ENCODE results near the gene KCNIP4.

KCNIP4 gene

GRCh38 chr4:20838476-20838875, 1110.1 kb downstream of the KCNIP4 start:
- no peak for TF ChIP-seq POLR2AphosphoS5 (IDR thresholded peaks at IDR 0.05; ENCODE audit: low read depth)
- TF ChIP-seq SPI1 (IDR thresholded peaks at IDR 0.05; ENCODE audit: borderline replicate concordance, low read depth) = no peak
- no peak for TF ChIP-seq REST (IDR thresholded peaks at IDR 0.05; ENCODE audit: insufficient replicate concordance, low read depth)
- TF ChIP-seq GABPA (IDR thresholded peaks at IDR 0.05; ENCODE audit: low read depth) = no peak
- no peak for TF ChIP-seq CTCF (IDR thresholded peaks at IDR 0.05; ENCODE audit: insufficient read depth, low read length)
- no peak overlapping the region for H3K27ac ChIP-seq (replicated peaks)
- no peaks in the 10 kb centered on the region for H3K27me3 ChIP-seq (ENCODE audit: insufficient read depth, poor library complexity, severe bottlenecking)
- DNase-seq (ENCODE audit: low read depth in 1 of 2, low spot score in 1 of 2) = no peak
- H3K4me3 ChIP-seq (replicated peaks; ENCODE audit: insufficient read depth, low read length) = no peak overlapping the region

GRCh38 chr4:20832826-20833225, 1115.7 kb downstream of the KCNIP4 start:
- no peak overlapping the region for H3K27ac ChIP-seq (replicated peaks)
- TF ChIP-seq SPI1 (IDR thresholded peaks at IDR 0.05; ENCODE audit: borderline replicate concordance, low read depth) (no peak), REST (IDR thresholded peaks at IDR 0.05; ENCODE audit: insufficient replicate concordance, low read depth) (no peak), CTCF (IDR thresholded peaks at IDR 0.05; ENCODE audit: insufficient read depth, low read length) (no peak), POLR2AphosphoS5 (IDR thresholded peaks at IDR 0.05; ENCODE audit: low read depth) (no peak), GABPA (IDR thresholded peaks at IDR 0.05; ENCODE audit: low read depth) (no peak)
- H3K27me3 ChIP-seq (ENCODE audit: insufficient read depth, poor library complexity, severe bottlenecking) = no peaks in the 10 kb centered on the region
- no peak overlapping the region for H3K4me3 ChIP-seq (replicated peaks; ENCODE audit: insufficient read depth, low read length)
- no peak for DNase-seq (ENCODE audit: low read depth in 1 of 2, low spot score in 1 of 2)

GRCh38 chr4:20831746-20832145, 1116.8 kb downstream of the KCNIP4 start:
- no peak for DNase-seq (ENCODE audit: low read depth in 1 of 2, low spot score in 1 of 2)
- no peaks in the 10 kb centered on the region for H3K27me3 ChIP-seq (ENCODE audit: insufficient read depth, poor library complexity, severe bottlenecking)
- H3K27ac ChIP-seq (replicated peaks) = no peak overlapping the region
- TF ChIP-seq REST (IDR thresholded peaks at IDR 0.05; ENCODE audit: insufficient replicate concordance, low read depth) = no peak
- H3K4me3 ChIP-seq (replicated peaks; ENCODE audit: insufficient read depth, low read length) = no peak overlapping the region

Measured in HL-60 (cell line).